GM19023 (cell line): ENCODE data around the gene HERC4.
"Not testable (repeated sequence)": the region's sequence is repeated elsewhere in the genome, so short reads cannot be mapped to it uniquely, and the experiment has no call there.

Experiments
- ATAC-seq: cut with Tn5 transposase; IDR thresholded peaks from one replicate; pipeline ENCODE4 v1.9.1; 2021; ENCODE audit warnings: mild to moderate bottlenecking, moderate library complexity; ENCODE audit not compliant: unreplicated experiment

Gene HERC4

DNA sequence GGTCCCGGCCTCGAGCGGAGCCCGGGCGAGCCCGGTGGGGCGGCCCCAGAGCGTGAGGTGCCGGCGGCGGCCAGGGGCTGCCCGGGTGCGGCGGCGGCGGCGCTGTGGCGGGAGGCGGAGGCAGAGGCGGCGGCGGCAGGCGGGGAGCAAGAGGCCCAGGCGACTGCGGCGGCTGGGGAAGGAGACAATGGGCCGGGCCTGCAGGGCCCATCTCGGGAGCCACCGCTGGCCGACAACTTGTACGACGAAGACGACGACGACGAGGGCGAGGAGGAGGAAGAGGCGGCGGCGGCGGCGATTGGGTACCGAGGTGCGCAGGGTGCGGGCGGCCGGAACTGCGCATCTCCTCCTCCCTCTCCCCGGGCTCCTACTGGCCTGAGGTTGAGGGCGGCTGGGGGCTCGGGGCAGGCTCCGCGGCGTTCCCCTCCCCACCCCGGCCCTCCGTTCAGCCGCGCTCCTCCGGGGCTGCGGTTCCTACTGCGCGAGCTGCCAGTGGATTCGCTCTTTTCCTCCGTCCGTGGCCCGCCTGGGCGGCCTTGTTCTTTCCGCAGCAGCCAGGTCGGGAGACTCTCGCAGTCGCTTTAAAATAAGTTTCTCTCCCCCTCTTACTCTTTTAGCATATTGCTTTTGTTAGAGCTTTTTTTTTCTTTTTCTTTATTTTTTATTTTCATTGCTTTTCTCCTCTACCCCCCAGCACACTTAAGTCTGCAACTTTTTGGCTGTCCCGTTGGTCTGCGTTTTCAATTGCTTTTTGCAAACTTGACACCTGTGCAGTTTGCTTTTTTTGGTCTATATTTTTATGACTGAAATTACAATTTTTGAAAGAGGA is 190.0 kb downstream of the HERC4 start:
- ATAC-seq, result peak; percentile 55

DNA sequence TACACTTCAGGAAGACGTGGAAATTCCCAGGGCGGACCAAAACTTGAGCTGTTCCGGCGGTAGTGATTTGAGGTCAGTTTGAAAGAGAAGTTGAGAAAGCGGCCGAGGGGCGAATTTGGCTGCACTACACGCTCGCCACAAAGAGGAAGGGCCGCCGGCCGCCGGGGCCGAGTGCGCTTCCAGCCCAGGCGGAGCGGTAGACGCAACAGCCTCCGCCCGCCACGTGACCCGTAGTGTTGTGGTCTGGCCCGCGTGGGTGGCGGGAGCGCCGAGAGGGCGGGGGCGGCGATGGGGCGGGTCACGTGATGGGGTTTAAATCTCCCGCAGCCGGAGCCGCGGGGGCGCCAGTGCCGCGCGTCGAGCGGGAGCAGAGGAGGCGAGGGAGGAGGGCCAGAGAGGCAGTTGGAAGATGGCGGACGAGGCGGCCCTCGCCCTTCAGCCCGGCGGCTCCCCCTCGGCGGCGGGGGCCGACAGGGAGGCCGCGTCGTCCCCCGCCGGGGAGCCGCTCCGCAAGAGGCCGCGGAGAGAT is 190.7 kb downstream of the HERC4 start, which contains the start of gene SIRT1:
Gene SIRT1, plus strand, starts transcription at position 344 of the 529 bp plus-strand sequence. Its CDS starts 66 bp downstream, at position 410.
- ATAC-seq, result peak; percentile 89

DNA sequence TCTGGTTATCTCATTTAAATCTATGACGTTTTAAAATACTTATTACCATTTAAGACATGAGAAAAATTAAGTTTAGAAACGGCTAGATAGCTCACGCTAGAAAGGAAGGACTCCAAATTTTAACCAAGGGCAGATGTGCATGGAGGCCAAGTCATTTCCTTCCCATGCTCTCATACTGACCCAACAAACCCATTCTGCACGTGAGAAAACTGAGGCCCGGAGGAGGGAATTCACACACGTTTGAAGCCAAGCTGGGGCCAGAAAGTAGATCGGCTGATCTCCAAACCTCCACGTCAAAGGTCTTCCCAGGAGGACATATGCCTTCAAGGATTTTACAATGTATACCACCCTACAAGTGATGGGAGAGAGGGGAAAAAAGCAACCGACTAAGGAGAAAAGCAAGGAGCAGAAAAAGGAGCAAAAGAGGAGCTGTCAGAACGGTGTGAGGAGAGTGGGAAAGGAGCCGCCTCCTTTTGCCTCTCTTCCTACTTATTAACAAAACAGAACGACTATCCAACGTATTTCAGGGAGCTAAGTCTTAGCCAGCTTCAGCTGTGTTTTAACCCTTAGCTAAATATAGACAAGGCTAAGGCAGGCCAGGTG is 191.3 kb downstream of the HERC4 start:
- ATAC-seq, result no peak

DNA sequence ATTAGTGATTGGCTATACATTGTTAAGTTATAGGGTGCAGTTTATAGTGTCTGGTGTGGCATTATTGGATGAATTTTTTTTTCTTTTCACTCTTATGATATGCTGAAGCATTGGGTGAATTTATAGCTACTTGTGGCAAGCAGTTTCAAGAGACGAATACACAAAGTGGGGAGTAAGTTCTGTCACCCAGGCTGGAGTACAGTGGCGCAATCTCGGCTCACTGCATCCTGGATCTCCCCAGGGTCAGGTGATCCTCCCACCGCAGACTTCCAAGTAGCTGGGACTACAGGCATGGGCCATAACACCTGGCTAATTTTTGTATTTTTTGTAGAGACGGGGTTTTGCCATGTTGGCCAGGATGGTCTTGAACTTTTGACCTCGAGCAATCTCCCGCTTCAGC is 196.9 kb downstream of the HERC4 start:
- ATAC-seq, result no peak

DNA sequence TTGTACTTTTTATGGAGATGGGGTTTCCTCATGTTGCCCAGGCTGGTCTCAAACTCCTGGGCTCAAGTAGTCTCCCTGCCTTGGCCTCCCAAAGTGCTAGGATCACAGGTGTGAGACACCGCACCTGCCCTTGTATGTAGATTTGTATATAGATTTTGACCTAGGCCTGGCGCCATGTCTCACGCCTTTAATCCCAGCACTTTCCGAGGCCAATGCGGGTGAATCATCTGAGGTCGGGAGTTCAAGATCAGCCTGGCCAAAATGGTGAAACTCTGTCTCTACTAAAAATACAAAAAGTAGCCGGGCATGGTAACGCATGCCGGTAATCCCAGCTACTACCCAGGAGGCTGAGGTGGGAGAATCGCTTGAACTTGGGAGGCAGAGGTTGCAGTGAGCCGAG is 197.7 kb downstream of the HERC4 start:
- ATAC-seq, result not testable (repeated sequence)

DNA sequence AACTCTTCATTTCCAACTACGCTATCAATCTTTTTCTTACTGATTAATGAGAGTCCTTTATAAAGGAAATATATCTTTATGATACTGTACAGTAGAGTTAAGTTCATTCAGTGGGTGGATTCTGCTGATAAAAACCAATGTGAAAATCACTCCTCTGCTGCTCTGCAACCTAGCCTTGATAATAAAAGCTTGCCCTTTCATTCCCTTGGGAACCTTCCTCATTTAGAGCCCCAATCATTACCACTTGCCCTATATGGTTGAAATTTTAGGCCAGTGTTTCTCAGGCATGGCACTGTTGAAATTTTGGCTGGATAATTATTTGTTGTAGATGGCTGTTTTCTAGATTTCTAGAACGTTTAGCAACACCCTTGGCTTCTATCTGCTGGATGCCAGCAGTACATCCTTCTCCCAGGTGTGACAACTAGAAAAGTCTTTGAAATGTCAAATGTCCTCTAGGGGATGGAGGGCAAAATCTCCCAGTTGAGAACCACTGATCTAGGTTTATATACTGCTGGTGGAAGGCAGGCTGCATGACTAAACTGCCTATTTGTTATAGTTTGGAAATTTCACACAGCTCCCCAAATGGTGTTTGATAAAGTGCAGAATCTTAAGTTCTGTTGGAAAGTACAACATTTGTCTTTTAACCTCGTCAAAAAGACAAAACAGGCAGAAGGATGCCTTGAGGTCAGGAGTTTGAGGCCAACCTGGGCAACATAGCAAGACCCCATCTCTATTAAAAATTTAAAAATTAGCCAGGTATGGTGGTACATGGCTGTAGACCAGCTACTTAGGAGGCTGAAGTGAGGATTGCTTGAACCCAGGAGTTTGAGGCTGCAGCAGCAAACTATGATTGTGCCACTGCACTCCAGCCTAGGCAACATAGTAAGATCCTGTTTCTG is 199.5 kb downstream of the HERC4 start:
- ATAC-seq, result no peak
